Activated CD8-positive, alpha-beta memory T cell treated with anti-CD3 and anti-CD28 coated beads, Interleukin-2, amount 10 ng/mL, durations not matched to agents 7 days and 5 days (primary cell): ENCODE results near the gene WNT7A. TPM values are rescaled to one million over a fixed set of nuclear protein-coding genes. Genes with fewer than 3 reads are reported as not detected.

Experiments
- ATAC-seq: fragments of 150-1000 bp; cut with Tn5 transposase; one replicate; pipeline ENCODE4 v1.10.0; 2021; ENCODE audit warnings: moderate library complexity
- CTCF ChIA-PET: fragments of 350-600 bp; sonication (Branson Sonifier 250); formaldehyde crosslinking; loops from one replicate; lab custom pipeline; 2021; ENCODE audit warnings: antibody characterized with exemption; lab: Charles Lee
- DNase-seq: peaks from one replicate; pipeline ENCODE4 v3.0.0-alpha.2; 2020
- H3K27ac Mint-ChIP-seq: one replicate; pipeline ENCODE4 v1.8.0; 2021; ENCODE audit warnings: mild to moderate bottlenecking, mixed read lengths
- H3K27me3 Mint-ChIP-seq: one replicate; pipeline ENCODE4 v1.8.0; 2021; ENCODE audit warnings: mixed read lengths
- H3K36me3 Mint-ChIP-seq: one replicate; pipeline ENCODE4 v1.8.0; 2021; ENCODE audit warnings: mild to moderate bottlenecking, mixed read lengths
- H3K4me1 Mint-ChIP-seq: one replicate; pipeline ENCODE4 v1.8.0; 2021; ENCODE audit warnings: mixed read lengths
- H3K4me3 Mint-ChIP-seq: one replicate; pipeline ENCODE4 v1.8.0; 2021; ENCODE audit warnings: mild to moderate bottlenecking, moderate library complexity, mixed read lengths
- H3K9me3 Mint-ChIP-seq: one replicate; pipeline ENCODE4 v1.8.0; 2022; ENCODE audit warnings: low read depth, mixed read lengths
- total RNA-seq, 2 experiments: library from RNA; stranded (reverse); gene quantifications; one replicate each; pipeline ENCODE4 v1.2.3, GENCODE V29; 2021

WNT7A gene
- total RNA-seq, 2 experiments from 2014 or later = not detected

- CTCF ChIA-PET = no interaction called here
- ATAC-seq = no peak
Measured at GRCh38 chr3:13844286-13844685, 35.6 kb downstream of the WNT7A start.

GRCh38 chr3:13843351-13843750 lies 36.5 kb downstream of the WNT7A start:
- no peak for DNase-seq
- Mint-ChIP-seq H3K4me1 (no peaks in the 10 kb centered on the region), H3K27me3 (no peaks in the 10 kb centered on the region), H3K36me3 (no peaks in the 10 kb centered on the region), H3K9me3 (no peaks in the 10 kb centered on the region), H3K4me3 (no peak overlapping the region), H3K27ac (no peak overlapping the region)
- ATAC-seq = no peak
- CTCF ChIA-PET = no interaction called here

More at GRCh38 chr3:13844286-13844685, 35.6 kb downstream of the WNT7A start:
- no peak for DNase-seq
- Mint-ChIP-seq H3K4me1 (no peaks in the 10 kb centered on the region), H3K27me3 (no peaks in the 10 kb centered on the region), H3K9me3 (no peaks in the 10 kb centered on the region), H3K27ac (no peak overlapping the region), H3K4me3 (no peak overlapping the region), H3K36me3 (no peaks in the 10 kb centered on the region)

GRCh38 chr3:13842226-13842625 lies 37.6 kb downstream of the WNT7A start:
- Mint-ChIP-seq H3K9me3 (no peaks in the 10 kb centered on the region), H3K4me3 (no peak overlapping the region), H3K4me1 (no peaks in the 10 kb centered on the region), H3K27me3 (no peaks in the 10 kb centered on the region), H3K27ac (no peak overlapping the region), H3K36me3 (no peaks in the 10 kb centered on the region)
- CTCF ChIA-PET = no interaction called here
- ATAC-seq = no peak
- DNase-seq = no peak

GRCh38 chr3:13841826-13842225 lies 38.0 kb downstream of the WNT7A start:
- DNase-seq (no peak), ATAC-seq (no peak)
- CTCF ChIA-PET = no interaction called here
- no peaks in the 10 kb centered on the region for H3K27me3 Mint-ChIP-seq
- H3K36me3 Mint-ChIP-seq = no peaks in the 10 kb centered on the region
- no peak overlapping the region for H3K4me3 Mint-ChIP-seq
- H3K27ac Mint-ChIP-seq = no peak overlapping the region
- H3K4me1 Mint-ChIP-seq = no peaks in the 10 kb centered on the region
- H3K9me3 Mint-ChIP-seq = no peaks in the 10 kb centered on the region

DNA sequence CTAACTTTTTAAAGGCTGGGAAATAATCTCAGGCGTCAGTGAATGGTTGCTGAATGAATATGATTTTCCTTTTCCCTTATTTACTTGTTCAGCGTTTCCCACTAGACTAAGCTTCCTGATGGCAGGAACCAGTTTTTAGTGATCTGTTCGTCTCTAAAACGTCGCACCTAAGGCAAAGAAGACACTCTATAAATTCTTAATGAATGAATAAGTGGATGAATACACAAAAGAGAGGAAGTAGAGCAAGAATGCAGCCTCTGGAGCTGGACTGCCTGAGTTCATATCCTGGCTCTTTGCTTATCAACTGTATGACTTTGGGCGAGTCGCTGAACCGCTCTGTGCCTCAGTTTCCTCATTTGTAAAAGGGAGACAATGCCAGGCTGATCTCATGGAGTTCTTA lies 38.7 kb downstream of the WNT7A start:
- H3K36me3 Mint-ChIP-seq = no peaks in the 10 kb centered on the region
- no peak overlapping the region for H3K4me3 Mint-ChIP-seq
- H3K27ac Mint-ChIP-seq = no peak overlapping the region
- ATAC-seq = no peak
- DNase-seq = no peak
- CTCF ChIA-PET = interaction anchor here (0.6 kb wide), 1 partner anchor 82 kb away, joined by 4 read pairs; no protein-coding TSS in a partner anchor
- H3K9me3 Mint-ChIP-seq = no peaks in the 10 kb centered on the region
- H3K4me1 Mint-ChIP-seq = no peaks in the 10 kb centered on the region
- no peaks in the 10 kb centered on the region for H3K27me3 Mint-ChIP-seq

- no peaks in the 10 kb centered on the region for H3K4me1 Mint-ChIP-seq
- no peaks in the 10 kb centered on the region for H3K9me3 Mint-ChIP-seq
- no peak overlapping the region for H3K27ac Mint-ChIP-seq
- CTCF ChIA-PET = no interaction called here
- H3K27me3 Mint-ChIP-seq = no peaks in the 10 kb centered on the region
- H3K36me3 Mint-ChIP-seq = no peaks in the 10 kb centered on the region
- ATAC-seq (no peak), DNase-seq (no peak)
- H3K4me3 Mint-ChIP-seq = no peak overlapping the region
Measured at GRCh38 chr3:13840456-13840855, 39.4 kb downstream of the WNT7A start.

GRCh38 chr3:13839726-13840340 lies 40.0 kb downstream of the WNT7A start:
- Mint-ChIP-seq H3K4me1 (no peaks in the 10 kb centered on the region), H3K9me3 (no peaks in the 10 kb centered on the region), H3K4me3 (no peak overlapping the region), H3K36me3 (no peaks in the 10 kb centered on the region), H3K27ac (no peak overlapping the region), H3K27me3 (no peaks in the 10 kb centered on the region)
- ATAC-seq (no peak), DNase-seq (no peak)
- CTCF ChIA-PET = no interaction called here

DNA sequence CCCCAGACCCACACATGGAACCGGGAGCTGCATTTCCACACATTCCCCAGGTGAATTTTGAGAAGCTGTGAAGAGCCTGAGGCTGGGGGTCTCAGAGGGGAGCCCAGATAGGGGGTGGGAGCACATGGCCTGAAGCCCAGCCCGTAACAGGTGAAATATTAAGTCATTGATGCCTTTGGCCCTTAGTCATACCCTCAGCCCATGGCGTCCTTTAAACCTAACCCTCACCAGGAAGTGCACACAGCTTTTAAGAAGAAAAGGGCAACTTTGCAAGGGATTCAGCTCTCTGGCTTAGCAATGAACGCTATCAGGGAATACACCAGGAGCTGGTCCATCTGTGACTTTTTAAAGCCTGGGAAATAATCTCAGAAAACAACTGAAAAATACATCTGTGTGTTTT lies 40.6 kb downstream of the WNT7A start:
- DNase-seq (no peak), ATAC-seq (no peak)
- H3K36me3 Mint-ChIP-seq = no peaks in the 10 kb centered on the region
- H3K9me3 Mint-ChIP-seq = no peaks in the 10 kb centered on the region
- no peaks in the 10 kb centered on the region for H3K27me3 Mint-ChIP-seq
- H3K27ac Mint-ChIP-seq = no peak overlapping the region
- no peak overlapping the region for H3K4me3 Mint-ChIP-seq
- CTCF ChIA-PET = no interaction called here
- no peaks in the 10 kb centered on the region for H3K4me1 Mint-ChIP-seq

- Mint-ChIP-seq H3K27ac (no peak overlapping the region), H3K27me3 (no peaks in the 10 kb centered on the region), H3K4me1 (no peaks in the 10 kb centered on the region), H3K4me3 (no peak overlapping the region), H3K9me3 (no peaks in the 10 kb centered on the region), H3K36me3 (no peaks in the 10 kb centered on the region)
- no peak for DNase-seq
- CTCF ChIA-PET = interaction anchor here (1.0 kb wide), 1 partner anchor 13 kb away, joined by 3 read pairs; no protein-coding TSS in a partner anchor
- ATAC-seq = no peak
Measured at GRCh38 chr3:13838421-13838820, 41.5 kb downstream of the WNT7A start.

DNA sequence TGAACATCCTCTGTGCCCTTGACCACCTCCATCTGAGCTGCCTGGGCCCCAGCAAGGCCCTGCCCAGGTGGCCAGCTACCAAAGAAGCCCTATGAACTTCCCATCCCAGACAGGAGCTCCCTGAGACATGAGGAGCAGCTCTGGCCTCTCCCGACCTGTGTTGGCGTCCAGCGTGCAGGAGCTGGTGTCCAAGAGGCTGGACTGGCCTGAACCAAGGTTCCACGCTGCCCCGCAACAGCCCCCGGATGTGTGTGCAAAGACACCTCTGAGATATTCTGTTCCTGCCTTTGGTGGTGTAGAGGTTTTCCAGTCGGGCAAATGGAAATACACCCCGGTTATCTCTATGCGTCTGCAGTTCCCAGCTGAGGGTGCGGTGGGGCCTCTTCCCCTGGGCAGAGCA lies 42.1 kb downstream of the WNT7A start:
- Mint-ChIP-seq H3K36me3 (no peaks in the 10 kb centered on the region), H3K27me3 (no peaks in the 10 kb centered on the region), H3K9me3 (no peaks in the 10 kb centered on the region), H3K4me1 (no peaks in the 10 kb centered on the region), H3K27ac (no peak overlapping the region), H3K4me3 (no peak overlapping the region)
- CTCF ChIA-PET = no interaction called here
- DNase-seq (no peak), ATAC-seq (no peak)

- Mint-ChIP-seq H3K27me3 (no peaks in the 10 kb centered on the region), H3K4me1 (no peaks in the 10 kb centered on the region), H3K4me3 (no peak overlapping the region), H3K9me3 (no peaks in the 10 kb centered on the region), H3K27ac (no peak overlapping the region), H3K36me3 (no peaks in the 10 kb centered on the region)
- no peak for ATAC-seq
- CTCF ChIA-PET = no interaction called here
- DNase-seq = no peak
Measured at GRCh38 chr3:13836658-13837587, 42.9 kb downstream of the WNT7A start.

DNA sequence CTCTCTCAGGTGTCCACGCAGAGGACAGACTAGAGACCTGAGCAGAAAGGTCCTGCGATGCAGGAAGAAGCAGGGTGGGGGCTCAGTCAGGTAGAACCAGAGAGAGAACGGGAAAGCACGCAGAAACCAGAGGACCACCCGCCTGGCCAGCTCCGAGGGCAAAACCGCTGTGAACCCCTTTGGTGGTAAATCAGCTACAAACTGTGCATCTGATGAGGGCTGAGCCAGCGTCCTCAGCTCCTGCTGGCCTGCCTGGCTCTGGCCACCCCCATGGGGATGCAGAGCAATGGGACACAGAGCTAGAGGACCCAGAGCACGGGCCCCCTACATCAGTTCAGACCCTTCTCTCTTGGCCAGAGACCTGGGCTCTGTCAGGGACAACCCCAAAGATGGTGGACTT lies 44.6 kb downstream of the WNT7A start:
- H3K27me3 Mint-ChIP-seq = no peaks in the 10 kb centered on the region
- no peak for DNase-seq
- no peak overlapping the region for H3K4me3 Mint-ChIP-seq
- H3K9me3 Mint-ChIP-seq = no peaks in the 10 kb centered on the region
- no peak overlapping the region for H3K27ac Mint-ChIP-seq
- no peak for ATAC-seq
- H3K36me3 Mint-ChIP-seq = no peaks in the 10 kb centered on the region
- CTCF ChIA-PET = no interaction called here
- H3K4me1 Mint-ChIP-seq = no peaks in the 10 kb centered on the region

- Mint-ChIP-seq H3K9me3 (no peaks in the 10 kb centered on the region), H3K4me3 (no peak overlapping the region), H3K27ac (no peak overlapping the region), H3K27me3 (no peaks in the 10 kb centered on the region), H3K36me3 (no peaks in the 10 kb centered on the region), H3K4me1 (no peaks in the 10 kb centered on the region)
- CTCF ChIA-PET = no interaction called here
- no peak for DNase-seq
- no peak for ATAC-seq
Measured at GRCh38 chr3:13834258-13835035, 45.4 kb downstream of the WNT7A start.
